WTC11 (cell line): Measurements from ENCODE around the gene P2RY11. TPM values are rescaled to one million over a fixed set of nuclear protein-coding genes. Genes with fewer than 3 reads are reported as not detected.

Experiments
- AFF4 ChIP-seq: sonication (generic); formaldehyde crosslinking; IDR thresholded peaks from 2 replicates; pipeline ENCODE4 v1.8.1; 2023; ENCODE audit warnings: mild to moderate bottlenecking, missing genetic modification reagents, borderline replicate concordance
- ATF1 ChIP-seq: sonication (generic); formaldehyde crosslinking; IDR thresholded peaks from 2 replicates; pipeline ENCODE4 v1.8.1; 2023; ENCODE audit warnings: mild to moderate bottlenecking, moderate library complexity, missing genetic modification reagents
- CREB1 ChIP-seq: sonication (generic); formaldehyde crosslinking; IDR thresholded peaks from 2 replicates; pipeline ENCODE4 v1.8.0; 2023; ENCODE audit warnings: mild to moderate bottlenecking, missing genetic modification reagents
- CREM ChIP-seq: sonication (generic); formaldehyde crosslinking; IDR thresholded peaks from 2 replicates; pipeline ENCODE4 v1.8.1; 2022; ENCODE audit warnings: mild to moderate bottlenecking, missing genetic modification reagents, moderate library complexity
- ETV6 ChIP-seq: sonication (generic); formaldehyde crosslinking; IDR thresholded peaks from 2 replicates; pipeline ENCODE4 v1.8.1; 2022; ENCODE audit warnings: mild to moderate bottlenecking, missing genetic modification reagents
- FOXK1 ChIP-seq: sonication (generic); formaldehyde crosslinking; IDR thresholded peaks from 2 replicates; pipeline ENCODE4 v1.8.0; 2022; ENCODE audit warnings: mild to moderate bottlenecking, moderate library complexity, missing genetic modification reagents
- MLX ChIP-seq: sonication (generic); formaldehyde crosslinking; IDR thresholded peaks from 2 replicates; pipeline ENCODE4 v1.8.1; 2023; ENCODE audit warnings: mild to moderate bottlenecking, missing genetic modification reagents, moderate library complexity
- MXD4 ChIP-seq: fragments of 250-450 bp; sonication (Bioruptor Pico); IDR thresholded peaks from 2 replicates; pipeline ENCODE4 v1.8.0; 2021; ENCODE audit warnings: mild to moderate bottlenecking, moderate library complexity, borderline replicate concordance
- MYBL2 ChIP-seq: sonication (generic); formaldehyde crosslinking; IDR thresholded peaks from 2 replicates; pipeline ENCODE4 v1.8.1; 2023; ENCODE audit warnings: mild to moderate bottlenecking, moderate library complexity, missing genetic modification reagents
- NFE2L1 ChIP-seq: sonication (generic); formaldehyde crosslinking; IDR thresholded peaks from 2 replicates; pipeline ENCODE4 v1.8.1; 2023; ENCODE audit warnings: missing genetic modification reagents
- NFYB ChIP-seq: sonication (generic); formaldehyde crosslinking; conservative IDR thresholded peaks from 2 replicates; pipeline ENCODE4 v1.8.0; 2022; ENCODE audit warnings: low read depth, missing genetic modification reagents
- NR3C1 ChIP-seq: sonication (generic); formaldehyde crosslinking; conservative IDR thresholded peaks from 2 replicates; pipeline ENCODE4 v1.8.1; 2023; ENCODE audit warnings: low read depth, mild to moderate bottlenecking, missing genetic modification reagents
- RORB ChIP-seq: fragments of 250-450 bp; sonication (Bioruptor Pico); IDR thresholded peaks from 2 replicates; pipeline ENCODE4 v1.9.0; 2021; ENCODE audit warnings: mild to moderate bottlenecking
- SP1 ChIP-seq: sonication (generic); formaldehyde crosslinking; conservative IDR thresholded peaks from 2 replicates; pipeline ENCODE4 v1.8.1; 2022; ENCODE audit warnings: missing genetic modification reagents
- TEAD1 ChIP-seq: sonication (generic); formaldehyde crosslinking; IDR thresholded peaks from 2 replicates; pipeline ENCODE4 v1.8.0; 2022; ENCODE audit warnings: mild to moderate bottlenecking, missing genetic modification reagents
- TP53 ChIP-seq: sonication (generic); formaldehyde crosslinking; IDR thresholded peaks from 2 replicates; pipeline ENCODE4 v1.8.1; 2023; ENCODE audit warnings: mild to moderate bottlenecking, missing genetic modification reagents
- ZNF219 ChIP-seq: sonication (generic); formaldehyde crosslinking; IDR thresholded peaks from 2 replicates; pipeline ENCODE4 v1.8.0; 2023; ENCODE audit warnings: missing genetic modification reagents, mild to moderate bottlenecking, borderline replicate concordance
- ZNF263 ChIP-seq: sonication (generic); formaldehyde crosslinking; IDR thresholded peaks from 2 replicates; pipeline ENCODE4 v1.8.1; 2022; ENCODE audit warnings: low read depth, mild to moderate bottlenecking, moderate library complexity, missing genetic modification reagents
- total RNA-seq: library from RNA; stranded (reverse); gene quantifications from 3 replicates; pipeline ENCODE4 v1.2.3, GENCODE V29; 2021
- TF ChIP-seq, protein P1 (sequence below): sonication (generic); formaldehyde crosslinking; conservative IDR thresholded peaks from 2 replicates; pipeline ENCODE4 v1.8.1; 2022; ENCODE audit warnings: mild to moderate bottlenecking, missing genetic modification reagents
- TF ChIP-seq, protein P2 (sequence below): sonication (generic); formaldehyde crosslinking; conservative IDR thresholded peaks from 2 replicates; pipeline ENCODE4 v1.8.1; 2023; ENCODE audit warnings: mild to moderate bottlenecking, low read depth, missing genetic modification reagents, moderate library complexity
- TF ChIP-seq, protein P3 (sequence below): sonication (generic); formaldehyde crosslinking; IDR thresholded peaks from 2 replicates; pipeline ENCODE4 v1.8.0; 2023; ENCODE audit warnings: missing genetic modification reagents
- TF ChIP-seq, protein P4 (sequence below): sonication (generic); formaldehyde crosslinking; IDR thresholded peaks from 2 replicates; pipeline ENCODE4 v1.8.1; 2023; ENCODE audit warnings: mild to moderate bottlenecking, moderate library complexity, missing genetic modification reagents
- TF ChIP-seq, protein P5 (sequence below): sonication (generic); formaldehyde crosslinking; IDR thresholded peaks from 2 replicates; pipeline ENCODE4 v1.8.1; 2022; ENCODE audit warnings: mild to moderate bottlenecking, missing genetic modification reagents, moderate library complexity, borderline replicate concordance
- TF ChIP-seq, protein P6 (sequence below): sonication (generic); formaldehyde crosslinking; IDR thresholded peaks from 2 replicates; pipeline ENCODE4 v1.8.0; 2023; ENCODE audit warnings: mild to moderate bottlenecking, missing genetic modification reagents

P2RY11 gene
- total RNA-seq, 1 experiment from 2014 or later: 21.0 TPM

GRCh38 chr19:10095948-10096614, 15.4 kb upstream of the P2RY11 start (continued):
- TF ChIP-seq MLX (CRISPR knock-in tag) (no peak), TEAD1 (peak; percentile 83), NFE2L1 (CRISPR knock-in tag) (0 out of 2 replicates have a peak, but pooled peaks have one; percentile 26), FOXK1 (CRISPR knock-in tag) (peak; percentile 81; the same call in 1 of the 2 replicates), ZNF219 (peak; percentile 80; the same call in 1 of the 2 replicates), MXD4 (CRISPR knock-in tag) (no peak), SP1 (CRISPR knock-in tag) (peak; percentile 87), ATF1 (CRISPR knock-in tag) (peak; percentile 56; the same call in 1 of the 2 replicates), CREM (CRISPR knock-in tag) (0 out of 2 replicates have a peak, but pooled peaks have one; percentile 85), RORB (CRISPR knock-in tag) (no peak), CREB1 (CRISPR knock-in tag) (no peak), NR3C1 (peak; percentile 93), AFF4 (CRISPR knock-in tag) (no peak), ETV6 (CRISPR knock-in tag) (peak; percentile 90), ZNF263 (0 out of 2 replicates have a peak, but pooled peaks have one; percentile 21), NFYB (CRISPR knock-in tag) (peak; percentile 41; the same call in 1 of the 2 replicates), MYBL2 (CRISPR knock-in tag) (0 out of 2 replicates have a peak, but pooled peaks have one; percentile 46), TP53 (CRISPR knock-in tag) (peak; percentile 97)
- TF ChIP-seq, protein P1, sequence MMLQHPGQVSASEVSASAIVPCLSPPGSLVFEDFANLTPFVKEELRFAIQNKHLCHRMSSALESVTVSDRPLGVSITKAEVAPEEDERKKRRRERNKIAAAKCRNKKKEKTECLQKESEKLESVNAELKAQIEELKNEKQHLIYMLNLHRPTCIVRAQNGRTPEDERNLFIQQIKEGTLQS (CRISPR knock-in tag): no peak
- TF ChIP-seq, protein P2, sequence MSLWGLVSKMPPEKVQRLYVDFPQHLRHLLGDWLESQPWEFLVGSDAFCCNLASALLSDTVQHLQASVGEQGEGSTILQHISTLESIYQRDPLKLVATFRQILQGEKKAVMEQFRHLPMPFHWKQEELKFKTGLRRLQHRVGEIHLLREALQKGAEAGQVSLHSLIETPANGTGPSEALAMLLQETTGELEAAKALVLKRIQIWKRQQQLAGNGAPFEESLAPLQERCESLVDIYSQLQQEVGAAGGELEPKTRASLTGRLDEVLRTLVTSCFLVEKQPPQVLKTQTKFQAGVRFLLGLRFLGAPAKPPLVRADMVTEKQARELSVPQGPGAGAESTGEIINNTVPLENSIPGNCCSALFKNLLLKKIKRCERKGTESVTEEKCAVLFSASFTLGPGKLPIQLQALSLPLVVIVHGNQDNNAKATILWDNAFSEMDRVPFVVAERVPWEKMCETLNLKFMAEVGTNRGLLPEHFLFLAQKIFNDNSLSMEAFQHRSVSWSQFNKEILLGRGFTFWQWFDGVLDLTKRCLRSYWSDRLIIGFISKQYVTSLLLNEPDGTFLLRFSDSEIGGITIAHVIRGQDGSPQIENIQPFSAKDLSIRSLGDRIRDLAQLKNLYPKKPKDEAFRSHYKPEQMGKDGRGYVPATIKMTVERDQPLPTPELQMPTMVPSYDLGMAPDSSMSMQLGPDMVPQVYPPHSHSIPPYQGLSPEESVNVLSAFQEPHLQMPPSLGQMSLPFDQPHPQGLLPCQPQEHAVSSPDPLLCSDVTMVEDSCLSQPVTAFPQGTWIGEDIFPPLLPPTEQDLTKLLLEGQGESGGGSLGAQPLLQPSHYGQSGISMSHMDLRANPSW: 0 out of 2 replicates have a peak, but pooled peaks have one; percentile 54
- TF ChIP-seq, protein P3, sequence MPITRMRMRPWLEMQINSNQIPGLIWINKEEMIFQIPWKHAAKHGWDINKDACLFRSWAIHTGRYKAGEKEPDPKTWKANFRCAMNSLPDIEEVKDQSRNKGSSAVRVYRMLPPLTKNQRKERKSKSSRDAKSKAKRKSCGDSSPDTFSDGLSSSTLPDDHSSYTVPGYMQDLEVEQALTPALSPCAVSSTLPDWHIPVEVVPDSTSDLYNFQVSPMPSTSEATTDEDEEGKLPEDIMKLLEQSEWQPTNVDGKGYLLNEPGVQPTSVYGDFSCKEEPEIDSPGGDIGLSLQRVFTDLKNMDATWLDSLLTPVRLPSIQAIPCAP (CRISPR knock-in tag): peak; percentile 82; the same call in 1 of the 2 replicates
- TF ChIP-seq, protein P4, sequence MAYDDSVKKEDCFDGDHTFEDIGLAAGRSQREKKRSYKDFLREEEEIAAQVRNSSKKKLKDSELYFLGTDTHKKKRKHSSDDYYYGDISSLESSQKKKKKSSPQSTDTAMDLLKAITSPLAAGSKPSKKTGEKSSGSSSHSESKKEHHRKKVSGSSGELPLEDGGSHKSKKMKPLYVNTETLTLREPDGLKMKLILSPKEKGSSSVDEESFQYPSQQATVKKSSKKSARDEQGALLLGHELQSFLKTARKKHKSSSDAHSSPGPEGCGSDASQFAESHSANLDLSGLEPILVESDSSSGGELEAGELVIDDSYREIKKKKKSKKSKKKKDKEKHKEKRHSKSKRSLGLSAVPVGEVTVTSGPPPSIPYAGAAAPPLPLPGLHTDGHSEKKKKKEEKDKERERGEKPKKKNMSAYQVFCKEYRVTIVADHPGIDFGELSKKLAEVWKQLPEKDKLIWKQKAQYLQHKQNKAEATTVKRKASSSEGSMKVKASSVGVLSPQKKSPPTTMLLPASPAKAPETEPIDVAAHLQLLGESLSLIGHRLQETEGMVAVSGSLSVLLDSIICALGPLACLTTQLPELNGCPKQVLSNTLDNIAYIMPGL (CRISPR knock-in tag): peak; percentile 56; the same call in 1 of the 2 replicates
- TF ChIP-seq, protein P5, sequence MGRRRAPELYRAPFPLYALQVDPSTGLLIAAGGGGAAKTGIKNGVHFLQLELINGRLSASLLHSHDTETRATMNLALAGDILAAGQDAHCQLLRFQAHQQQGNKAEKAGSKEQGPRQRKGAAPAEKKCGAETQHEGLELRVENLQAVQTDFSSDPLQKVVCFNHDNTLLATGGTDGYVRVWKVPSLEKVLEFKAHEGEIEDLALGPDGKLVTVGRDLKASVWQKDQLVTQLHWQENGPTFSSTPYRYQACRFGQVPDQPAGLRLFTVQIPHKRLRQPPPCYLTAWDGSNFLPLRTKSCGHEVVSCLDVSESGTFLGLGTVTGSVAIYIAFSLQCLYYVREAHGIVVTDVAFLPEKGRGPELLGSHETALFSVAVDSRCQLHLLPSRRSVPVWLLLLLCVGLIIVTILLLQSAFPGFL: no peak
- TF ChIP-seq, protein P6, sequence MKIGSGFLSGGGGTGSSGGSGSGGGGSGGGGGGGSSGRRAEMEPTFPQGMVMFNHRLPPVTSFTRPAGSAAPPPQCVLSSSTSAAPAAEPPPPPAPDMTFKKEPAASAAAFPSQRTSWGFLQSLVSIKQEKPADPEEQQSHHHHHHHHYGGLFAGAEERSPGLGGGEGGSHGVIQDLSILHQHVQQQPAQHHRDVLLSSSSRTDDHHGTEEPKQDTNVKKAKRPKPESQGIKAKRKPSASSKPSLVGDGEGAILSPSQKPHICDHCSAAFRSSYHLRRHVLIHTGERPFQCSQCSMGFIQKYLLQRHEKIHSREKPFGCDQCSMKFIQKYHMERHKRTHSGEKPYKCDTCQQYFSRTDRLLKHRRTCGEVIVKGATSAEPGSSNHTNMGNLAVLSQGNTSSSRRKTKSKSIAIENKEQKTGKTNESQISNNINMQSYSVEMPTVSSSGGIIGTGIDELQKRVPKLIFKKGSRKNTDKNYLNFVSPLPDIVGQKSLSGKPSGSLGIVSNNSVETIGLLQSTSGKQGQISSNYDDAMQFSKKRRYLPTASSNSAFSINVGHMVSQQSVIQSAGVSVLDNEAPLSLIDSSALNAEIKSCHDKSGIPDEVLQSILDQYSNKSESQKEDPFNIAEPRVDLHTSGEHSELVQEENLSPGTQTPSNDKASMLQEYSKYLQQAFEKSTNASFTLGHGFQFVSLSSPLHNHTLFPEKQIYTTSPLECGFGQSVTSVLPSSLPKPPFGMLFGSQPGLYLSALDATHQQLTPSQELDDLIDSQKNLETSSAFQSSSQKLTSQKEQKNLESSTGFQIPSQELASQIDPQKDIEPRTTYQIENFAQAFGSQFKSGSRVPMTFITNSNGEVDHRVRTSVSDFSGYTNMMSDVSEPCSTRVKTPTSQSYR (CRISPR knock-in tag): 0 out of 2 replicates have a peak, but pooled peaks have one; percentile 39
